Upper lobe of left lung (tissue), 4 donors: Measurements from ENCODE around the gene ERP44.
"Not testable (repeated sequence)": the region's sequence is repeated elsewhere in the genome, so short reads cannot be mapped to it uniquely, and the experiment has no call there.

Experiments used
- EP300 ChIP-seq, 4 donors: sonication (generic); formaldehyde crosslinking; IDR thresholded peaks; one replicate each; pipeline ENCODE4 v1.5.1; 2017; ENCODE audit warnings: antibody characterized with exemption in 4 of 4, control low read depth in 2 of 4
- POLR2AphosphoS5 ChIP-seq, 2 donors: sonication (generic); formaldehyde crosslinking; IDR thresholded peaks; one replicate each; pipeline ENCODE4 v1.5.1; 2017; ENCODE audit warnings: antibody characterized with exemption in 2 of 2
- TF ChIP-seq, protein P1 (sequence below), 6 experiments: fragments of 450-650 bp in 4 of 6; fragments of 200-600 bp in 2 of 6; sonication (generic) in 2 of 6; IDR thresholded peaks; one replicate each; pipeline ENCODE4 v1.5.1; 2016 to 2019; ENCODE audit warnings: antibody characterized with exemption in 6 of 6

DNA sequence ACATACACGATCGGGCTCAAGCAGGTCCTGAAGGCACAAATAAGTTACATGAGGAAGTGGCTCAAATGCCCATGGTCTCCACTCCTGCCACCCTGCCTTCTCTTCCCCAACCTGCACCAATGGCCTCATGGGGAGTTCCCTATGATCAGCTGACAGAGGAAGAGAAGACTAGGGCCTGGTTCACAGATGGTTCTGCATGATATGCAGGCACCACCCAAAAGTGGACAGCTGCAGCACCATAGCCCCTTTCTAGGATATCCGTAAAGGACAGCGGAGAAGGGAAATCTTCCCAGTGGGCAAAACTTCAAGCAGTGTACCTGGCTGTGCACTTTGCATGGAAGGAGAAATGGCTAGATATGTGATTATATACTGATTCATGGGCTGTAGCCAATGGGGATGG lies 22.5 kb downstream of the ERP44 start:
- not testable (repeated sequence) for TF ChIP-seq EP300, POLR2AphosphoS5 (IDR thresholded peaks at IDR 0.05)
- TF ChIP-seq, protein P1, sequence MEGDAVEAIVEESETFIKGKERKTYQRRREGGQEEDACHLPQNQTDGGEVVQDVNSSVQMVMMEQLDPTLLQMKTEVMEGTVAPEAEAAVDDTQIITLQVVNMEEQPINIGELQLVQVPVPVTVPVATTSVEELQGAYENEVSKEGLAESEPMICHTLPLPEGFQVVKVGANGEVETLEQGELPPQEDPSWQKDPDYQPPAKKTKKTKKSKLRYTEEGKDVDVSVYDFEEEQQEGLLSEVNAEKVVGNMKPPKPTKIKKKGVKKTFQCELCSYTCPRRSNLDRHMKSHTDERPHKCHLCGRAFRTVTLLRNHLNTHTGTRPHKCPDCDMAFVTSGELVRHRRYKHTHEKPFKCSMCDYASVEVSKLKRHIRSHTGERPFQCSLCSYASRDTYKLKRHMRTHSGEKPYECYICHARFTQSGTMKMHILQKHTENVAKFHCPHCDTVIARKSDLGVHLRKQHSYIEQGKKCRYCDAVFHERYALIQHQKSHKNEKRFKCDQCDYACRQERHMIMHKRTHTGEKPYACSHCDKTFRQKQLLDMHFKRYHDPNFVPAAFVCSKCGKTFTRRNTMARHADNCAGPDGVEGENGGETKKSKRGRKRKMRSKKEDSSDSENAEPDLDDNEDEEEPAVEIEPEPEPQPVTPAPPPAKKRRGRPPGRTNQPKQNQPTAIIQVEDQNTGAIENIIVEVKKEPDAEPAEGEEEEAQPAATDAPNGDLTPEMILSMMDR (IDR thresholded peaks at IDR 0.05): not testable (repeated sequence)
